GM18526 (cell line): ENCODE results near the gene CSMD2.

Experiments
- POLR2A ChIP-seq: IDR thresholded peaks from 3 replicates; pipeline ENCODE4 v1.6.1; 2011; ENCODE audit not compliant: insufficient read length; ENCODE audit errors: extremely low read depth

Gene CSMD2

DNA sequence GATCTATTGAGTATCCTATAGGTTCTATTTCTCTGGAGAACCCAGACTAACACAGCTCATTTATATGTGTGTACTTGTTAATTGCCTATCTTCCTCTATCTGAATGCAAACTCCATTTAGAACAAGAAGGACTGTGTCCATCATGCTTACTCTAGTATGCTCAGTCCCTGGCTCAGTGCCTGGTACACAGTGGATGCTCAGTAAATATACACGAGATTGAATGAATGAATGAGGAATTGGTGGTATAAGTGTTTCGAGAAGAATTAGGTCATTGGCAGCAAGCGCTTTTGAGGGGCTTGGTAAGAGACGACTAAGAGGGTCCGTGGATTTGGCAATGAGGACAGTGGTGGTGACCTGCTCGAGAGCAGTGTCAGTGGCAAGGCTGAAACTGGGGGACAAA lies 112.5 kb downstream of the CSMD2 start:
- no peak for TF ChIP-seq POLR2A

GRCh38 chr1:34050709-34051485 lies 114.1 kb downstream of the CSMD2 start:
- TF ChIP-seq POLR2A = no peak

DNA sequence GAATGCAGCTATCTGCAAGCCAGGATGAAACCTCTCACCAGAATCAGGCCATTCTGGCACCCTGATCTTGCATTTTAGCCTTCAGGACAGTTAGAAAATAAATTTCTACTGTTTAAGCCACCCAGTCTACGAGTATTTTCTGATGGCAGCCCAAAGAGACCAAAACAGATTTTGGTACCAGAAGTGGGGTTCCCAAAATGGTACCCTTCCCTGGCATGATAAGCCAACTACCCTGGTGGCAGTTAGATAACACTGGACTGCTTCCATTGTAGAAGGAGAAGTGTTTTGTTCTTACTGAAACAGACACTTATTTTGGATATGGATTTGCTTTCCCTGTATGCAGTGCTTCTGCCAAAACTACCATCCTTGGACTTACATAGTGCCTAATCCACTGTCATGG lies 115.0 kb downstream of the CSMD2 start:
- no peak for TF ChIP-seq POLR2A

DNA sequence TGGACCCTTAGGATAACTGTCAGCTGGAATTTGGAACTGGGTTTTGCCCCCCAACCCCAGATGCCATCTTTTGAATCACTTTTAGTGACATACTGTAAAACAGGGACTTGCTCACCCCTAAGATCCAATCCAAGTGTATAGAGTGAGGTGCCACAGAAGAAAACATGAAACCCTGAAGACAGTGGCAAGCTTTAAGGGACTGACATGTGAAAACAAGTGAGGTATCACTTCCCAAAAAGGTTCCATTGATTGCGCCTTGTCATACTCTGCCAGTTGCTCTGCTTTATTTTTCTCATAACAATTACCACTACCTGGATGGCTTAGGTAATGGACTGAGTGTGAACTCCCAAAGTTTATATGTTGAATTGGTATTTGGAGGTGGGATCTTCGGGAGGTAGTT lies 115.6 kb downstream of the CSMD2 start:
- TF ChIP-seq POLR2A = no peak

DNA sequence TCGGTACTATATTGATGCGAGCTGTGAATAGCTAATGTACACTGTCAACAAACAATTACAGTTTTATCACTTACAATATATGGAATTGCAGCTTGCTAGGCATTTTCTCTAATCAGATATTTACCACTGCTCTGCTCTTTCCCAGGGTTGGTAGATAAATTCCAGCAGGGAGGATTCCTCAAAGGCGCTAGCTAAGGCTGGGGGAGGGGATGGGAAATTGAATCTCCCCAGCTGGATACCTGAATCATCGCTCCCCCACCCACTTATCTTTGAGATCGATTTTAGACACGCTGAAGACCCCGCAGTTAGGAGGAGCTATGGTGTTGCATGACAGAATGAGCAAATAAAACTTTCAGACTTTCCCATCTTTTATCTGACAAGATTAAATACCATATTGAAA lies 127.2 kb downstream of the CSMD2 start:
- no peak for TF ChIP-seq POLR2A

DNA sequence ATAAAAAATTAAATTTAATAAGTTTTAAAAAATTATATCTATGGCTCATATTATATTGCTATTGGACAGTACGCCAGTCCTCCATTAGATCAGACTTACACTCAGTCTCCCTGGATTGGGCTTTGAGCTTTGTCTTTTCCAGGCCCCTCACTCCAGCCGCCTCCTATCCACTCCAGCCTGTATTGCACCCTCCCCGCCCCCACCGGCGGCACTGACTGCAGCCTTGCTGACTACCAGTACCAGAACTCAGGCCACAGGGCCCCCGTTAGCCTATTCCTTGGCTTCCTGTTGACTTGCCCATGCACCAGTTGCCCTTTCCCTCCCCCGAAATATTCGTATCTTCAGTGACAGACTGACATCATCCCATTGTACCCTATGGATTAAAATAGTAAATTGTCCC lies 127.9 kb downstream of the CSMD2 start:
- no peak for TF ChIP-seq POLR2A

GRCh38 chr1:34034036-34034435 lies 131.0 kb downstream of the CSMD2 start:
- no peak for TF ChIP-seq POLR2A

- TF ChIP-seq POLR2A = no peak
Observed at GRCh38 chr1:34029954-34030353, 135.1 kb downstream of the CSMD2 start.

GRCh38 chr1:34029515-34029914 lies 135.5 kb downstream of the CSMD2 start:
- TF ChIP-seq POLR2A = no peak

DNA sequence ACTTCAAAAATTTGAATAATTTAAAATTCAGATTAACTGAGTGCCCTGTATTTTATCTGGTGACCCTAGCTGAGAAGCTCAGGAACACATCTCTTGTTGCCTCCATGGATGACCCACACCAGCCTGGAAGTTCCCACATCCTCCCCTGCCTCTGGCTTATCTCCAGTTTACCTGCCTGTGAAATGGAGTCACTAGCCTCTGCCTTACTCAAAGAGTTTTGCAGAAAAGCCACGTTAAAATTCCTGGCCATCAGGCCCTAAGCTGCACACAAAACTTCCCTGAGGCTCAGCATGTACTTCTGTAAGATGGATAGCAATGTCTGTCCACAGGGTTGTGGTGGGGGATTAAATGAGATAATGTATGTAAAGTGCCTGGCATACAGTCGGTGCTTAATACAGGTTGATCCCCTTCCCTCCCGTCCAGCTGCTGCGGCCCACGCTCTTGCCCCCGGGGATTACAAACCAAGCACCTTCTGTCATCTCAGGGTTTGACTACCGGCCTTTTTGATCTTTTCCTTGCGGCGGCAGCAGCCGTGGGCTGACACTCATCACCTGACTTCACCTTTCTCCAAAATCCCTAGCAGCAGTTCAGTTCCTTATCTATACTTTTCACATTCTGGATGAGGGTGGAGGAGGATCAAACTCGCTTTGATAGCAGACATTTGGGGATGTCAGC lies 136.5 kb downstream of the CSMD2 start:
- no peak for TF ChIP-seq POLR2A

DNA sequence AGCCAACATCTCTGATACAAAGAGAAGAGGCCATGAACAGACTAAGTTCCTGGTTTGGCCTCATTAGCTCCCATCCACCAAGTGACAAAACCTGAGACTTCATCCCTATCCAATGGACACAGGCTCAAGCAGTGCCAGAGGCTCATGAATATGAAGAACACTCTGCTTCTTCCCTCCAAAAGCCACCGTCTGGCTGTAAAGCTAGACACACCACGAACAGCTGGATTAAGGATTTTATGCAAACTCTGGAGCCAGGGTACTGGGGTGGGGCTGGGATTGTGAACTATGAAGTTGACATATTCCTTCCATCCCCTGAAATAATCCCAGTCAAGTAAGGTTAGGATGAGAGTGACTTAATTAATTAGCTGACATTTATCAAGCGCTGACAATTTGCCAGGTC lies 139.4 kb downstream of the CSMD2 start:
- TF ChIP-seq POLR2A = no peak

DNA sequence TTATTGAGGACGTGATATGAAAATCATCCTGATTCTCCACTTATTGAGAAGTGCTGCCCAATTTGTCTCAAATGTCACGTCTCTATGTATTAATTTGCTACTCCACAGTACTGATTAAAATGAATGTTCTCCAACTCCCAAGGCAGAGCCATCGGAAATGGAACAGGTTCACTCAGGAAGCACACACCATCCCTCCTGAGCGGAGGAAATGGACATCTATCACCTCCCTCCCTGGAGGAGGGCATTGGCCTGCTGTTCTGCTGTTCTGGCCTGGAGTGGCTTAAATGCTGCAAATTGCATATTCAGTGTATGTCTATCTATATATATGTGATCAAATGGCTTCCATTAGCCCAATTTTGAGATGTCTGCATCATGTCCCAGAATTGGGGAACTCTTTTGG lies 140.5 kb downstream of the CSMD2 start:
- TF ChIP-seq POLR2A = no peak

DNA sequence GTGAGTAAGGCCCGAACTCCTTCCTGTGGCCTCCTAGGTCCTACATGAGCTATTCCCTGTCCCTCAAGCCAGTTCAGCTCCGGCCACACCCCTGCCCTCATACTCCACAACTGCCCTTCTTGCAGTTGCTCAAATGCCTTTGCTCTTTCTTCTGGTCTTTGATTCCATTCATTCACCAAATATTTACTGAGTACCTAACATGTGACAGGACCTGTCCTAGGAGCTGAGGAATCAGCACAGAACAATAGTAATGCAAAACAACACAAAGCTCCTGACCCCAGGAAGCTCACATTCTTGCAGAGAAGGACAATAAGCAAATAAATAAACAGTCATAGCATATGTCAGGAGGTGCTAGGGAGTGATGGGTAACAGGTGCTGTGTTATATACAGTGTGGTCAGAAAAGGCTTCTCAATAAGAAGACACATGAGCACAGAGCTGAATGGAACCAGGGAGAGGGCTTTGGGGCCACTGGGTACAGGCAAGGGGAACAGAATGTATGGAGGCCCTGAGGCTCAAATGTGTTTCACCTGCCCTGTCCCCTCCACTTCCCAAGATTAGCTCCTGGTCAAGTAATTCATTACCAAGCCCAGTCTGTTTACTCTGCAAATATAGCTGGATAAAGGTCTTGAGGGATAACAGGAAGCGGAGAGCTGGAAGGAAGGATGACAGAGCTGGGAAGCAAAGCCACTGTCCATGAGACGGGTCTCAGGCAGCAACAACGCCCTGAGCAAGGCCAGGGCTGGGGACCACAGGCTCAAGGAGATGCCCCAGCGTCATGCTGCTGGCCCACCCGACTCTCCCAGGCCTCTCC lies 145.1 kb downstream of the CSMD2 start:
- no peak for TF ChIP-seq POLR2A

GRCh38 chr1:34018285-34018684 lies 146.7 kb downstream of the CSMD2 start:
- TF ChIP-seq POLR2A = no peak

DNA sequence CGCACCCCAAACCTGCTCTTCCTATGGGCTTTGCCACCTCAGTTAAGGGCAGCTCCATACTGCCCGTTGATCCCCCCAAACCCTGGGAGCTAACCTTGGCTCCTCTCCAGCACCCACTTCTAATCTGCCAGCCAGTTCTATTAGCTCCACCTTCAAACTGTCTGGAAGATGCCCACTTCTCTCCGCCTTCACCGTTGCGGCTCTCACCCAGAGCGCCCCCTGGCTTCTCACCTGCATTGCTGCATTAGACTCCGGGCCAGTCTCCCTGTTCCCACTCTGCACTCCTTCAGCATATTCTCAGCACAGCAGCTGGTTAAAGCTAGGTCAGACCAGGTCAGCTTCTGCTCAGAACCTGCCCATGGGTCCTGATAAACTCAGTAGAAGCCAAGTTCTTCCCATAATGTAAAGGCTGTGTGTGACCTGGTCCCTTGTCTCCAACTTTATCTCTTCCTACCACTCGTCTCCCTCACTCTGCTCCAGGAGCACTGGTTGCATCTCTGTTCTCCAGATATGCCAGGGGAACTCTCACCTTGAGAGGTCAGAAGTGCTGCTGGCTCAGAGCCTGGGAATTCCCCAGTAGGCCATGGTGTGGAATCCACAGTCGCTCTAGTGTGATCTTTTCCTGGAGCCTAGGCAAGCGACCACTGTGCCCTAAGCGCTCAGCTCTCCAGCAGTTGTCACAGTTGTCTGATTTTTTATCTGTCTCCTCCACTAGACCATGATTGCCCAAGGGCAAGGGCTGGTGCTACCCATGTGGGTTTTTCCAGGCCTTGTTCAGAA lies 150.9 kb downstream of the CSMD2 start:
- no peak for TF ChIP-seq POLR2A
